ENCODE measurements around the gene SETSIP.

- TF ChIP-seq CTCF (conservative IDR thresholded peaks at IDR 0.05) = no peak
- no peak for TF ChIP-seq ZFX (IDR thresholded peaks at IDR 0.05)
Observed at GRCh38 chr1:92091625-92092024, 16.4 kb upstream of the SETSIP start.

Measured in C4-2B (cell line).